ENCODE data around the gene RPTOR.

DNA sequence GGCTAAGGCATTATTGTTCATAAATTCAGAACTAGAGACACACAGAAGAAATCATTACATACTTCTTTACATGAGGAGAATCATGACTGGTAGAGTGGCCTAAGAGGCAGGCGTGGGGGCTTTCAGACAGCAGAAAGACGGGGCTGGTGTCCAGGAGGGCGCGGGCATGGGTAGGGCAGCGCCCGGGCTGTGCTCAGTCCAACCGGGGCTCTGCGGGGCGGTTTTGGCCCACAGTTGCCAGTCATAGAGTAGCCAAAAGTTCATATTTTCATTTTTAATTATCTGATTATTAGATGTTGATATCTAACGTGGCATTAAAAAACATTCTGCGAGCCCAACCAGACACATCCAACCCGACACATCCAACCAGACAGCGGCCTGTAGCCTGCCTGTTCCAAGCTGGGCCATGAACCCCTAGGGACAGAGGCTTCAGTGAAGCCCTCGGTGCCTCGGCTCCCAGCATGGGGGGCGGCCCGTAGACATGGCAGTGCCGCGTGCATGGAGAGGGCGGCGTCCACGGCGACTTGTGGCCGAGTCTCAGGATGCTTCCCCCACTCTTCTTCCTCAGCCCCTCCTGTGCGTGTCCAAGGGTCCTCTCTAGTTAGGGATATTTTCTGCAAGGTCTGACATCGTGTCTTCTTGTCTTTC, 284.7 kb downstream of the RPTOR start:
- TF ChIP-seq, protein P1, sequence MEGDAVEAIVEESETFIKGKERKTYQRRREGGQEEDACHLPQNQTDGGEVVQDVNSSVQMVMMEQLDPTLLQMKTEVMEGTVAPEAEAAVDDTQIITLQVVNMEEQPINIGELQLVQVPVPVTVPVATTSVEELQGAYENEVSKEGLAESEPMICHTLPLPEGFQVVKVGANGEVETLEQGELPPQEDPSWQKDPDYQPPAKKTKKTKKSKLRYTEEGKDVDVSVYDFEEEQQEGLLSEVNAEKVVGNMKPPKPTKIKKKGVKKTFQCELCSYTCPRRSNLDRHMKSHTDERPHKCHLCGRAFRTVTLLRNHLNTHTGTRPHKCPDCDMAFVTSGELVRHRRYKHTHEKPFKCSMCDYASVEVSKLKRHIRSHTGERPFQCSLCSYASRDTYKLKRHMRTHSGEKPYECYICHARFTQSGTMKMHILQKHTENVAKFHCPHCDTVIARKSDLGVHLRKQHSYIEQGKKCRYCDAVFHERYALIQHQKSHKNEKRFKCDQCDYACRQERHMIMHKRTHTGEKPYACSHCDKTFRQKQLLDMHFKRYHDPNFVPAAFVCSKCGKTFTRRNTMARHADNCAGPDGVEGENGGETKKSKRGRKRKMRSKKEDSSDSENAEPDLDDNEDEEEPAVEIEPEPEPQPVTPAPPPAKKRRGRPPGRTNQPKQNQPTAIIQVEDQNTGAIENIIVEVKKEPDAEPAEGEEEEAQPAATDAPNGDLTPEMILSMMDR (IDR thresholded peaks at IDR 0.05; ENCODE audit: insufficient read depth, low read length) = no peak
- no peak for TF ChIP-seq POLR2AphosphoS5 (IDR thresholded peaks at IDR 0.05; ENCODE audit: low read depth)
- TF ChIP-seq, protein P2, sequence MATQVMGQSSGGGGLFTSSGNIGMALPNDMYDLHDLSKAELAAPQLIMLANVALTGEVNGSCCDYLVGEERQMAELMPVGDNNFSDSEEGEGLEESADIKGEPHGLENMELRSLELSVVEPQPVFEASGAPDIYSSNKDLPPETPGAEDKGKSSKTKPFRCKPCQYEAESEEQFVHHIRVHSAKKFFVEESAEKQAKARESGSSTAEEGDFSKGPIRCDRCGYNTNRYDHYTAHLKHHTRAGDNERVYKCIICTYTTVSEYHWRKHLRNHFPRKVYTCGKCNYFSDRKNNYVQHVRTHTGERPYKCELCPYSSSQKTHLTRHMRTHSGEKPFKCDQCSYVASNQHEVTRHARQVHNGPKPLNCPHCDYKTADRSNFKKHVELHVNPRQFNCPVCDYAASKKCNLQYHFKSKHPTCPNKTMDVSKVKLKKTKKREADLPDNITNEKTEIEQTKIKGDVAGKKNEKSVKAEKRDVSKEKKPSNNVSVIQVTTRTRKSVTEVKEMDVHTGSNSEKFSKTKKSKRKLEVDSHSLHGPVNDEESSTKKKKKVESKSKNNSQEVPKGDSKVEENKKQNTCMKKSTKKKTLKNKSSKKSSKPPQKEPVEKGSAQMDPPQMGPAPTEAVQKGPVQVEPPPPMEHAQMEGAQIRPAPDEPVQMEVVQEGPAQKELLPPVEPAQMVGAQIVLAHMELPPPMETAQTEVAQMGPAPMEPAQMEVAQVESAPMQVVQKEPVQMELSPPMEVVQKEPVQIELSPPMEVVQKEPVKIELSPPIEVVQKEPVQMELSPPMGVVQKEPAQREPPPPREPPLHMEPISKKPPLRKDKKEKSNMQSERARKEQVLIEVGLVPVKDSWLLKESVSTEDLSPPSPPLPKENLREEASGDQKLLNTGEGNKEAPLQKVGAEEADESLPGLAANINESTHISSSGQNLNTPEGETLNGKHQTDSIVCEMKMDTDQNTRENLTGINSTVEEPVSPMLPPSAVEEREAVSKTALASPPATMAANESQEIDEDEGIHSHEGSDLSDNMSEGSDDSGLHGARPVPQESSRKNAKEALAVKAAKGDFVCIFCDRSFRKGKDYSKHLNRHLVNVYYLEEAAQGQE (IDR thresholded peaks at IDR 0.05; ENCODE audit: insufficient replicate concordance, low read depth) = no peak
